ENCODE data around the gene MARCHF3.

Gene MARCHF3

GRCh38 chr5:126829098-126829497, 201.3 kb downstream of the MARCHF3 start:
- no peak for TF ChIP-seq CTCF (IDR thresholded peaks at IDR 0.05; ENCODE audit: borderline replicate concordance, insufficient read depth, low read depth, low read length)
- H3K4me3 ChIP-seq (ENCODE audit: low read depth, low read length) = no peak overlapping the region

- no peak for TF ChIP-seq CTCF (IDR thresholded peaks at IDR 0.05; ENCODE audit: borderline replicate concordance, insufficient read depth, low read depth, low read length)
- H3K4me3 ChIP-seq (ENCODE audit: low read depth, low read length) = no peak overlapping the region
Measured at GRCh38 chr5:126826619-126827215, 203.6 kb downstream of the MARCHF3 start.

- H3K4me3 ChIP-seq (ENCODE audit: low read depth, low read length) = no peak overlapping the region
- no peak for TF ChIP-seq CTCF (IDR thresholded peaks at IDR 0.05; ENCODE audit: borderline replicate concordance, insufficient read depth, low read depth, low read length)
Measured at GRCh38 chr5:126819253-126819652, 211.1 kb downstream of the MARCHF3 start.

- TF ChIP-seq CTCF (IDR thresholded peaks at IDR 0.05; ENCODE audit: borderline replicate concordance, insufficient read depth, low read depth, low read length) = no peak
- no peak overlapping the region for H3K4me3 ChIP-seq (ENCODE audit: low read depth, low read length)
Measured at GRCh38 chr5:126818736-126819135, 211.6 kb downstream of the MARCHF3 start.

All from GM12875 (cell line).